GM23248 (cell line): ENCODE measurements around the gene CNOT6. TPM values are rescaled to one million over a fixed set of nuclear protein-coding genes. Genes with fewer than 3 reads are reported as not detected.
A peak's percentile ranks its signal among the peaks of the same experiment; 100 is the strongest.

Experiments
- DNase-seq: peaks from one replicate; pipeline ENCODE4 v3.0.0-alpha.2; 2015
- H2AFZ ChIP-seq: fragments of 200-600 bp; sonication (generic); 2 replicates; pipeline ENCODE4 v1.6.1; 2016; ENCODE audit warnings: antibody characterized with exemption
- H3F3A ChIP-seq: fragments of 200-600 bp; sonication (generic); 2 replicates; pipeline ENCODE4 v1.6.1; 2016; ENCODE audit warnings: mild to moderate bottlenecking, antibody characterized with exemption, mixed run types; ENCODE audit not compliant: insufficient read depth
- H3K27ac ChIP-seq: fragments of 200-600 bp; sonication (generic); 2 replicates; pipeline ENCODE4 v1.5.1; 2016; ENCODE audit warnings: mild to moderate bottlenecking
- H3K27me3 ChIP-seq: fragments of 200-600 bp; sonication (generic); replicated peaks from 2 replicates; pipeline ENCODE4 v1.6.1; 2016; ENCODE audit warnings: mild to moderate bottlenecking; ENCODE audit not compliant: insufficient read depth
- H3K36me3 ChIP-seq: fragments of 200-600 bp; sonication (generic); 2 replicates; pipeline ENCODE4 v1.6.1; 2016; ENCODE audit warnings: low read depth, mild to moderate bottlenecking
- H3K4me1 ChIP-seq: fragments of 200-600 bp; sonication (generic); 2 replicates; pipeline ENCODE4 v1.6.1; 2016; ENCODE audit warnings: mild to moderate bottlenecking; ENCODE audit not compliant: insufficient read depth
- H3K4me2 ChIP-seq: fragments of 200-600 bp; sonication (generic); one replicate; pipeline ENCODE4 v1.6.1; 2016; ENCODE audit warnings: mild to moderate bottlenecking; ENCODE audit not compliant: unreplicated experiment
- H3K4me3 ChIP-seq: fragments of 200-600 bp; sonication (generic); 2 replicates; pipeline ENCODE4 v1.5.1; 2016; ENCODE audit warnings: mild to moderate bottlenecking
- H3K79me2 ChIP-seq: fragments of 200-600 bp; sonication (generic); 2 replicates; pipeline ENCODE4 v1.6.1; 2016; ENCODE audit warnings: mild to moderate bottlenecking; ENCODE audit not compliant: insufficient read depth
- H3K9ac ChIP-seq: fragments of 200-600 bp; sonication (generic); 2 replicates; pipeline ENCODE4 v1.6.1; 2016; ENCODE audit warnings: mild to moderate bottlenecking
- H3K9me2 ChIP-seq: fragments of 200-600 bp; sonication (generic); 2 replicates; pipeline ENCODE4 v1.6.1; 2016; ENCODE audit warnings: mixed run types, mild to moderate bottlenecking, moderate library complexity; ENCODE audit not compliant: insufficient read depth
- H3K9me3 ChIP-seq: fragments of 200-600 bp; sonication (generic); one replicate; pipeline ENCODE4 v1.6.1; 2017; ENCODE audit warnings: low read depth
- H4K20me1 ChIP-seq: fragments of 200-600 bp; sonication (generic); 2 replicates; pipeline ENCODE4 v1.6.0; 2016; ENCODE audit not compliant: insufficient read depth
- EZH2 ChIP-seq: fragments of 200-600 bp; sonication (generic); IDR thresholded peaks from 2 replicates; pipeline ENCODE4 v1.6.1; 2018; ENCODE audit warnings: antibody characterized with exemption, mild to moderate bottlenecking; ENCODE audit not compliant: insufficient read depth, poor library complexity, severe bottlenecking
- EZH2phosphoT487 ChIP-seq: fragments of 200-600 bp; sonication (generic); IDR thresholded peaks from 2 replicates; pipeline ENCODE4 v1.6.1; 2018; ENCODE audit warnings: antibody characterized with exemption, moderate library complexity, mild to moderate bottlenecking, low read depth; ENCODE audit not compliant: insufficient read depth
- WGBS, 2 experiments: methylation state at CpG; one replicate each; pipeline ENCODE4 v1.1.6; 2015 to 2017; ENCODE audit warnings: low lambda C conversion rate in 2 of 2, low coverage in 1 of 2; ENCODE audit errors: missing lambda C conversion rate in 2 of 2; 5-methylcytosine and 5-hydroxymethylcytosine counted together
- in situ Hi-C: fragments of 300-500 bp; cut with MboI; formaldehyde crosslinking; loops from 2 replicates; pipeline ENCODE4 v1.15.0; 2020
- polyA plus RNA-seq: library from polyadenylated mRNA; unstranded; fragments of >200 nt; fragmentation: Nextera tagmentation; extraction: Ambion mirVana; gene quantifications from 2 replicates; pipeline ENCODE4 v1.2.1, GENCODE V29; 2016
- total RNA-seq: library from RNA; depleted of rRNA; stranded (reverse); fragments of >200 nt; shearing (Covaris generic); gene quantifications from 2 replicates; pipeline ENCODE4 v1.2.3, GENCODE V29; 2014

The CNOT6 gene
- total and polyA plus RNA-seq, 2 experiments from 2014 or later: 5.3 to 7.8 TPM

DNA sequence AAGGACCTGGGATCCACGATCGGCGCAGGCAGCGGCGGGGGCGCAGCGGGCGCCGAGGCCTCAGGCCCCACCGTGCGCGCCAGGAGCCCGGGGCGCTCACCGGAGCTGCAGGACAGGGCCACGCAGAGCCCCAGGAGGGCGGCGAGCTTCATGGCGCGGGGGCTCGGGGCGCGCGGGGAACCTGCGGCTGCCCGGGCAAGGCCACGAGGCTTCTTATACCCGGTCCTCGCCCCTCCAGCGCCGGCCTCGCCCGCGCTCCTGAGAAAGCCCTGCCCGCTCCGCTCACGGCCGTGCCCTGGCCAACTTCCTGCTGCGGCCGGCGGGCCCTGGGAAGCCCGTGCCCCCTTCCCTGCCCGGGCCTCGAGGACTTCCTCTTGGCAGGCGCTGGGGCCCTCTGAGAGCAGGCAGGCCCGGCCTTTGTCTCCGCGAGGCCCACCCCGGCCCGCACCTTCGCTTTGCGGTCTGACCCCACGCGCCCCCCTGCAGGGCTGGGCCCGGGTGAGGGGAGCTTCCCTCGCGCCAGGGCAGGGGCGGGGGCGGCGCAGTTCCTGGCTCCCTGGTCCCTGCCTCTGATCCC, 97.2 kb downstream of the CNOT6 start, which contains the start of gene SCGB3A1:
SCGB3A1 (minus strand) TSS at position 189 of the 577 bp plus-strand sequence; CDS start at position 152, 37 bp downstream.
- WGBS, 2 experiments: 1 to 4% methylated on average over 18 to 19 of the region's 60 CpGs
- no peak within 1 kb of the TSS for H3K27ac ChIP-seq
- no peak within 1 kb of the TSS for H3K9ac ChIP-seq
- peaks cover 41% of the 10 kb centered on the region for H3K27me3 ChIP-seq
- no peaks in the 10 kb centered on the region for H3K9me3 ChIP-seq
- no peaks in the 10 kb centered on the region for H3K9me2 ChIP-seq
- H3F3A ChIP-seq: no peaks in the 10 kb centered on the region
- no peaks in the 10 kb centered on the region for H3K36me3 ChIP-seq
- in situ Hi-C loops: no loop called here
- DNase-seq: peak; percentile 19
- no peaks in the 10 kb centered on the region for H3K79me2 ChIP-seq
- no peaks in the 10 kb centered on the region for H3K4me1 ChIP-seq
- H3K4me2 ChIP-seq: no peak within 1 kb of the TSS
- TF ChIP-seq EZH2 (no peak), EZH2phosphoT487 (no peak)
- no peak within 1 kb of the TSS for H2AFZ ChIP-seq
- H4K20me1 ChIP-seq: no peaks in the 10 kb centered on the region
- no peak within 1 kb of the TSS; the same call in 1 of the 2 replicates for H3K4me3 ChIP-seq

- Histone ChIP-seq H3K27me3 (peaks cover 41% of the 10 kb centered on the region), H3K9ac (no peak overlapping the region), H3K4me3 (no peak overlapping the region), H3K79me2 (no peaks in the 10 kb centered on the region), H3K4me2 (no peak overlapping the region), H3K36me3 (no peaks in the 10 kb centered on the region), H3K27ac (no peak overlapping the region), H3K9me3 (no peaks in the 10 kb centered on the region), H2AFZ (no peak overlapping the region), H3K9me2 (no peaks in the 10 kb centered on the region), H3K4me1 (no peaks in the 10 kb centered on the region), H3F3A (no peaks in the 10 kb centered on the region), H4K20me1 (no peaks in the 10 kb centered on the region)
- 56 to 67% methylated on average over 10 of the region's 10 CpGs for WGBS, 2 experiments
- DNase-seq: no peak
- in situ Hi-C loops: no loop called here
- no peak for TF ChIP-seq EZH2
- no peak for TF ChIP-seq EZH2phosphoT487
These were observed 98.0 kb downstream of the CNOT6 start for GRCh38 chr5:180592176-180592575.

DNA sequence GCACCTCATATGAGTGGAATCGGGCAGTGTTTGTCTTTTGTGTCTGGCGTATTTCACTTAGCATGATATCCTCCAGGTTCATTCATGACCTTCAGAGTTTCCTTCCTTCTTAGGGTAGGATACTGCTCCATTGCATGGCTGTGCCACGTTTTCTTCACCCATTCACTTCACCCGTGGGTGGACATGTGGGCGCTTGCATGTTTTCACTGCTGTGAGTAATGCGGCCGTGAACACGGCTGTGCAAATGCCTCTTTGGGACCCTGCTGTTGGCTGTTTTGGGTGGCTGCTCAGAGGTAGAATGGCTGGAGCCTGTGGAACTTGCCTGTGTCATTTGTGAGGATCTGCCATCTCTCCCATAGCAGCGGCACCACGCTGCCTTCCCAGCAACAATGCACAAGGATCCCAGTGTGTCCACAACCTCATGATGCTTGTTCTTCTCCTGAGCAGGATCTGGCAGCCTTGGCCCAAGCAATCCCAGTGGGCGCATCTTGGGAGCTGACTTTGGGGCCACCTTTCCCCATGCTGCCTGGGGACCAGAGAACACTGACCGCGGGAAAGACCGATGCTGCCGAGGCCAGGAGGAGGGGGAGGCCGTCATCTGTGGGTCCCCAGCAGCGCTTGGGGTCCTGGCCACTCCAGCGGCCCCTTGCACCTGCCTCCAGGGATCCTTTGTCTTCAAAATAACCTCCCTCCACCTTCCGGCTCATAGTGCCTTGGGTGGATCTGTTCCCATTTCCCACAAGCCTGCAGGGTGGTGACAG, 99.4 kb downstream of the CNOT6 start:
- Histone ChIP-seq H3K9me2 (no peaks in the 10 kb centered on the region), H4K20me1 (no peaks in the 10 kb centered on the region), H3K36me3 (no peaks in the 10 kb centered on the region), H3K27ac (no peak overlapping the region), H3K9ac (no peak overlapping the region), H3K79me2 (no peaks in the 10 kb centered on the region), H3K4me2 (no peak overlapping the region), H2AFZ (no peak overlapping the region), H3F3A (no peaks in the 10 kb centered on the region), H3K9me3 (no peaks in the 10 kb centered on the region), H3K4me3 (no peak overlapping the region), H3K27me3 (peaks cover 41% of the 10 kb centered on the region), H3K4me1 (no peaks in the 10 kb centered on the region)
- WGBS, 2 experiments: 78 to 79% methylated on average over 19 of the region's 19 CpGs
- in situ Hi-C loops: no loop called here
- no peak for DNase-seq
- TF ChIP-seq EZH2: no peak
- no peak for TF ChIP-seq EZH2phosphoT487

DNA sequence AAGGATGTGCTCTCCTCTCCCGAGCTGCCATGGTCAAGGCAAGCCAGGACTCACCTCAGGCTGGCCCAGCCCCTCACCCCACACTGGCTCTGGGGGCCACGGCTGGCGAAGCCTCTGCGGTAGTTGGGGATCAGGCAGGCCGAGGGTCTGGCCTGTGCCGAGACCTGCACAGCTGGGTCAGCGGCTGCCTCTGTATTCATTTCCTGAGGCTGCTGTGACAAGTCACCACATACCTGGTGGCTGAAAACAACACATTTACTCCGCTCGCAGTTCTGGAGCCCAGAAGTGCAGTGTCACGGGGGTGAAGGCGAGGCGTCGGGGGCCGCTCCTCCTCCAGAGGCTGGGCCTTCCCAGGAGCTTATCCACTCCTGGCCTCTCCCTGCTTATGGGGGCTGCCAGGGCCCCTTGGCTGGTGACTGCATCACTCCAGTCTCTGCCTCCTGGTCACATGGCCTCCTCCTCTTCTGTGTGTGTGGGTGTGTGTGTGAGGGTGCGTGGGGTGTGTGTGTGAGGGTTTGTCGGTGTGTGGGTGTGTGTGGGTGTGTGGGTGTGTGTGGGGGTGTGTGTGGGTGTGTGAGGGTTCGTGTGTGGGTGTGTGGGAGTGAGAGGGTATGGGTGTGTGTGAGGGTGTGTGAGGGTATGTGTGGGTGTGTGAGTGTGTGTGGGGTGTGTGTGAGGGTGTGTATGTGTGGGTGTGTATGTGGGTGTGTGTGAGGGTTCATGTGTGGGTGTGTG, 100.3 kb downstream of the CNOT6 start:
- Histone ChIP-seq H3K9me3 (no peaks in the 10 kb centered on the region), H3K79me2 (no peaks in the 10 kb centered on the region), H2AFZ (no peak overlapping the region), H3F3A (no peaks in the 10 kb centered on the region), H3K9me2 (no peaks in the 10 kb centered on the region), H3K4me2 (no peak overlapping the region), H3K4me3 (no peak overlapping the region), H3K27ac (no peak overlapping the region), H3K4me1 (no peaks in the 10 kb centered on the region), H3K27me3 (peaks cover 36% of the 10 kb centered on the region), H3K36me3 (no peaks in the 10 kb centered on the region), H4K20me1 (no peaks in the 10 kb centered on the region), H3K9ac (no peak overlapping the region)
- 50 to 52% methylated on average over 14 to 17 of the region's 17 CpGs for WGBS, 2 experiments
- in situ Hi-C loops: no loop called here
- TF ChIP-seq EZH2phosphoT487 (no peak), EZH2 (no peak)
- no peak for DNase-seq
